Renal pelvis (tissue), 4 donors: ENCODE measurements around the gene RCCD1. TPM values are rescaled to one million over a fixed set of nuclear protein-coding genes. Genes with fewer than 3 reads are reported as not detected.
"Not testable (repeated sequence)": the region's sequence is repeated elsewhere in the genome, so short reads cannot be mapped to it uniquely, and the experiment has no call there.

Source experiments
- DNase-seq: peaks from one replicate; pipeline ENCODE4 v3.0.0-alpha.2; 2013
- polyA plus RNA-seq, 3 donors: library from polyadenylated mRNA; unstranded; fragments of 120-200 nt; gene quantifications; one replicate each; pipeline ENCODE4 v1.2.1, GENCODE V29; 2013; ENCODE audit not compliant: insufficient read length in 3 of 3

RCCD1 gene
- polyA plus RNA-seq, 3 donors, result 16.6 to 19.7 (median 19.4) TPM

- DNase-seq, result no peak
Observed at GRCh38 chr15:90917569-90917968, 37.1 kb upstream of the RCCD1 start.

- DNase-seq, result no peak
Observed at GRCh38 chr15:90918034-90918788, 36.5 kb upstream of the RCCD1 start.

- DNase-seq, result no peak
Observed at GRCh38 chr15:90918835-90919234, 35.8 kb upstream of the RCCD1 start.

- no peak for DNase-seq
Observed at GRCh38 chr15:90921887-90922286, 32.8 kb upstream of the RCCD1 start.

- DNase-seq, result not testable (repeated sequence)
Observed at GRCh38 chr15:90922712-90923322, 31.9 kb upstream of the RCCD1 start.

- no peak for DNase-seq
Observed at GRCh38 chr15:90924375-90924774, 30.3 kb upstream of the RCCD1 start.

GRCh38 chr15:90926766-90927165 lies 27.9 kb upstream of the RCCD1 start:
- not testable (repeated sequence) for DNase-seq

- DNase-seq, result not testable (repeated sequence)
Observed at GRCh38 chr15:90928106-90928505, 26.6 kb upstream of the RCCD1 start.

- DNase-seq, result no peak
Observed at GRCh38 chr15:90929246-90930019, 25.3 kb upstream of the RCCD1 start.

GRCh38 chr15:90930861-90931574 lies 23.7 kb upstream of the RCCD1 start:
- no peak for DNase-seq

GRCh38 chr15:90931575-90931827 lies 23.2 kb upstream of the RCCD1 start:
- DNase-seq, result no peak

GRCh38 chr15:90931828-90932659 lies 22.6 kb upstream of the RCCD1 start, which contains the start of gene HDDC3:
Gene HDDC3, minus strand, starts transcription at chr15:90932549. Its CDS starts 9 bp downstream, at chr15:90932540.
- peak; percentile 81 for DNase-seq

- no peak for DNase-seq
Observed at GRCh38 chr15:90932660-90932991, 22.1 kb upstream of the RCCD1 start.

- no peak for DNase-seq
Observed at GRCh38 chr15:90933301-90933700, 21.4 kb upstream of the RCCD1 start.

- DNase-seq, result peak; percentile 84
Observed at GRCh38 chr15:90934256-90934948, 20.3 kb upstream of the RCCD1 start.

- peak; percentile 91 for DNase-seq
Observed at GRCh38 chr15:90934949-90935751, 19.5 kb upstream of the RCCD1 start, which contains the start of gene UNC45A. Gene UNC45A, plus strand, starts transcription at chr15:90935285. Its CDS starts 40 bp downstream, at chr15:90935325.

- no peak for DNase-seq
Observed at GRCh38 chr15:90936823-90937222, 17.9 kb upstream of the RCCD1 start.

GRCh38 chr15:90938261-90938660 lies 16.4 kb upstream of the RCCD1 start:
- DNase-seq, result no peak

GRCh38 chr15:90939756-90940155 lies 14.9 kb upstream of the RCCD1 start:
- no peak for DNase-seq

GRCh38 chr15:90941038-90941437 lies 13.6 kb upstream of the RCCD1 start:
- DNase-seq, result no peak
